H1 (cell line): ENCODE measurements around the gene PIP4K2C. TPM values are rescaled to one million over a fixed set of nuclear protein-coding genes. Genes with fewer than 3 reads are reported as not detected.
A peak's percentile ranks its signal among the peaks of the same experiment; 100 is the strongest.

Source experiments
- CTCF ChIA-PET: fragments of 300-600 bp; sonication (Branson Sonifier 250); formaldehyde crosslinking; loops from one replicate; lab custom pipeline; 2021; ENCODE audit not compliant: partially characterized antibody; lab: Charles Lee
- POLR2A ChIA-PET: fragments of 300-600 bp; sonication (Branson Sonifier 250); formaldehyde crosslinking; loops from one replicate; lab custom pipeline; 2021; ENCODE audit warnings: inconsistent platforms; ENCODE audit not compliant: partially characterized antibody; lab: Charles Lee
- DNase-seq, 2 experiments: peaks; one replicate each; pipeline versions ENCODE4 v3.0.0 to v3.0.0-alpha.2; 2010 to 2022; ENCODE audit warnings: low spot score in 2 of 2, low read depth in 1 of 2, mixed read lengths in 1 of 2
- FAIRE-seq: peaks from 2 replicates; lab custom pipeline; 2011; peaks lifted over from hg19 to GRCh38; lab: Jason Lieb, UNC
- H2AFZ ChIP-seq: 2 replicates; pipeline ENCODE4 v1.8.1; 2012; ENCODE audit warnings: low read length, inconsistent platforms
- H2AK5ac ChIP-seq: 2 replicates; pipeline ENCODE4 v1.6.1; 2013; ENCODE audit warnings: low read depth, low read length
- H2BK120ac ChIP-seq: replicated peaks from 2 replicates; pipeline ENCODE3; 2013; ENCODE audit warnings: low read depth, low read length, inconsistent platforms
- H2BK12ac ChIP-seq: 2 replicates; pipeline ENCODE4 v1.6.1; 2013; ENCODE audit warnings: low read depth, low read length
- H2BK15ac ChIP-seq: 2 replicates; pipeline ENCODE4 v1.6.1; 2013; ENCODE audit warnings: low read length
- H2BK20ac ChIP-seq: 2 replicates; pipeline ENCODE4 v1.6.1; 2013; ENCODE audit warnings: low read length
- H2BK5ac ChIP-seq: 2 replicates; pipeline ENCODE4 v1.6.1; 2013; ENCODE audit warnings: low read depth, low read length
- H3K14ac ChIP-seq: 2 replicates; pipeline ENCODE4 v1.6.1; 2013; ENCODE audit warnings: inconsistent platforms; ENCODE audit not compliant: insufficient read length
- H3K18ac ChIP-seq: 2 replicates; pipeline ENCODE4 v1.6.1; 2013; ENCODE audit warnings: low read length; ENCODE audit errors: extremely low read depth
- H3K23ac ChIP-seq: 2 replicates; pipeline ENCODE4 v1.6.1; 2013; ENCODE audit warnings: inconsistent platforms; ENCODE audit not compliant: insufficient read length
- H3K23me2 ChIP-seq: 2 replicates; pipeline ENCODE4 v1.6.1; 2013; ENCODE audit warnings: low read depth, low read length
- H3K27ac ChIP-seq: 2 replicates; pipeline ENCODE4 v1.6.1; 2011; ENCODE audit warnings: low read depth, low read length, inconsistent platforms
- H3K27me3 ChIP-seq, 4 experiments: replicated peaks in 1 of 4; 1 replicate in 1 of 4; 2 replicates in 3 of 4; pipeline versions ENCODE4 v1.6.1 to v1.8.1; 2011 to 2013; ENCODE audit warnings: low read length in 3 of 4, mild to moderate bottlenecking in 3 of 4, inconsistent platforms in 2 of 4, mixed read lengths in 2 of 4, moderate library complexity in 1 of 4; ENCODE audit not compliant: control insufficient read depth in 3 of 4, insufficient read depth in 3 of 4; ENCODE audit errors: extremely low read depth in 1 of 4
- H3K36me3 ChIP-seq, 4 experiments: 2 replicates each; pipeline versions ENCODE4 v1.6.1 to v1.8.1; 2011 to 2013; ENCODE audit warnings: mild to moderate bottlenecking in 4 of 4, low read length in 3 of 4, moderate library complexity in 2 of 4, control low read depth in 1 of 4, inconsistent platforms in 1 of 4; ENCODE audit not compliant: insufficient read depth in 4 of 4, control insufficient read depth in 2 of 4
- H3K4ac ChIP-seq: replicated peaks from 2 replicates; pipeline ENCODE3; 2013; ENCODE audit warnings: low read length, low read depth, mixed read lengths, inconsistent platforms; ENCODE audit not compliant: insufficient read length
- H3K4me1 ChIP-seq, 4 experiments: replicated peaks in 1 of 4; 1 replicate in 1 of 4; 2 replicates in 3 of 4; pipeline versions ENCODE4 v1.6.1 to v1.8.1; 2011 to 2013; ENCODE audit warnings: low read length in 3 of 4, inconsistent platforms in 2 of 4, mixed read lengths in 1 of 4; ENCODE audit not compliant: insufficient read depth in 4 of 4, control insufficient read depth in 3 of 4
- H3K4me2 ChIP-seq, 2 experiments: 2 replicates each; pipeline versions ENCODE4 v1.6.1 to v1.8.1; 2011 to 2013; ENCODE audit warnings: low read depth in 2 of 2, low read length in 2 of 2, control low read depth in 1 of 2, inconsistent platforms in 1 of 2, mild to moderate bottlenecking in 1 of 2; ENCODE audit not compliant: insufficient read depth in 1 of 2
- H3K4me3 ChIP-seq, 4 experiments: fragments of 200-600, 300-600 bp in 1 of 4; sonication (generic), shearing (Covaris generic), sonication (Bioruptor Twin) in 1 of 4; 2 replicates each; pipeline versions ENCODE4 v1.5.1 to v1.8.1; 2011 to 2016; ENCODE audit warnings: low read length in 4 of 4, low read depth in 3 of 4, control low read depth in 2 of 4, inconsistent platforms in 2 of 4, mild to moderate bottlenecking in 2 of 4, mixed read lengths in 1 of 4, moderate library complexity in 1 of 4; ENCODE audit not compliant: insufficient read depth in 2 of 4; ENCODE audit errors: extremely low read depth in 1 of 4
- H3K56ac ChIP-seq: replicated peaks from 2 replicates; pipeline ENCODE3; 2013; ENCODE audit warnings: low read depth, mild to moderate bottlenecking, mixed read lengths, low read length, inconsistent platforms; ENCODE audit not compliant: insufficient read length
- H3K79me1 ChIP-seq: 2 replicates; pipeline ENCODE4 v1.6.1; 2013; ENCODE audit warnings: low read depth, low read length, control low read depth
- H3K79me2 ChIP-seq, 2 experiments: 2 replicates each; pipeline versions ENCODE4 v1.6.1 to v1.8.1; 2012 to 2013; ENCODE audit warnings: low read length in 2 of 2, mild to moderate bottlenecking in 2 of 2, inconsistent platforms in 1 of 2; ENCODE audit not compliant: insufficient read depth in 2 of 2, control insufficient read depth in 1 of 2
- H3K9ac ChIP-seq, 4 experiments: replicated peaks in 1 of 4; 1 replicate in 1 of 4; 2 replicates in 3 of 4; pipeline versions ENCODE4 v1.6.1 to v1.8.1; 2011 to 2013; ENCODE audit warnings: low read depth in 3 of 4, low read length in 3 of 4, control low read depth in 2 of 4, mild to moderate bottlenecking in 2 of 4, moderate library complexity in 2 of 4, inconsistent platforms in 1 of 4; ENCODE audit errors: extremely low read depth in 1 of 4
- H3K9me3 ChIP-seq, 2 experiments: 2 replicates each; pipeline versions ENCODE4 v1.6.1 to v1.8.1; 2012 to 2013; ENCODE audit warnings: mild to moderate bottlenecking in 2 of 2, moderate library complexity in 2 of 2, control low read depth in 1 of 2, inconsistent platforms in 1 of 2, low read depth in 1 of 2, low read length in 1 of 2, mixed read lengths in 1 of 2; ENCODE audit not compliant: insufficient read depth in 2 of 2
- H4K20me1 ChIP-seq, 2 experiments: replicated peaks in 1 of 2; 2 replicates each; pipeline versions ENCODE3 to v1.8.1; 2011 to 2013; ENCODE audit warnings: inconsistent platforms in 2 of 2, low read length in 2 of 2, mild to moderate bottlenecking in 1 of 2; ENCODE audit not compliant: insufficient read depth in 2 of 2, control insufficient read depth in 1 of 2
- H4K5ac ChIP-seq: 2 replicates; pipeline ENCODE4 v1.6.1; 2013; ENCODE audit warnings: low read length, low read depth, mixed read lengths, inconsistent platforms; ENCODE audit not compliant: insufficient read length
- H4K8ac ChIP-seq: 2 replicates; pipeline ENCODE4 v1.8.0; 2013; ENCODE audit warnings: mild to moderate bottlenecking, moderate library complexity, low read length, inconsistent platforms; ENCODE audit not compliant: insufficient read depth; ENCODE audit errors: extremely low read depth
- H4K91ac ChIP-seq: replicated peaks from 2 replicates; pipeline ENCODE3; 2013; ENCODE audit warnings: low read length, mixed read lengths, inconsistent platforms; ENCODE audit not compliant: insufficient read length
- EGR1 ChIP-seq: IDR thresholded peaks from 2 replicates; pipeline ENCODE4 v1.6.1; 2011; ENCODE audit warnings: low read depth, low read length, borderline replicate concordance
- HDAC2 ChIP-seq, 2 experiments: fragments of 300-600 bp in 1 of 2; sonication (generic) in 1 of 2; IDR thresholded peaks; 2 replicates each; pipeline ENCODE4 v1.6.1; 2011 to 2012; ENCODE audit warnings: low read depth in 2 of 2, low read length in 2 of 2, mild to moderate bottlenecking in 2 of 2, moderate library complexity in 2 of 2, borderline replicate concordance in 1 of 2, inconsistent platforms in 1 of 2
- HDAC6 ChIP-seq: IDR thresholded peaks from one replicate; pipeline ENCODE4 v1.7.1; 2012; ENCODE audit warnings: low read depth, mild to moderate bottlenecking, inconsistent platforms, low read length, moderate library complexity
- MAX ChIP-seq: IDR thresholded peaks from 2 replicates; pipeline ENCODE4 v1.6.1; 2012; ENCODE audit warnings: inconsistent platforms
- RAD21 ChIP-seq, 2 experiments: IDR thresholded peaks in 1 of 2; conservative IDR thresholded peaks in 1 of 2; 2 replicates each; pipeline ENCODE4 v1.6.1; 2011; ENCODE audit warnings: low read depth in 2 of 2, low read length in 2 of 2, improper control_type of control experiment in 1 of 2, inconsistent platforms in 1 of 2, mild to moderate bottlenecking in 1 of 2, moderate library complexity in 1 of 2
- SP2 ChIP-seq: IDR thresholded peaks from 2 replicates; pipeline ENCODE4 v1.6.1; 2012; ENCODE audit warnings: mild to moderate bottlenecking, low read length, inconsistent platforms
- TAF7 ChIP-seq: optimal IDR thresholded peaks from 2 replicates; pipeline ENCODE3; 2011; ENCODE audit warnings: low read depth, mild to moderate bottlenecking, inconsistent platforms, low read length, moderate library complexity, borderline replicate concordance
- WGBS, 2 experiments: shearing (Covaris generic) in 1 of 2; methylation state at CpG; one replicate each; pipeline versions ENCODE4 v1.1.6 to v1.1.7; 2013 to 2015; ENCODE audit warnings: low lambda C conversion rate in 2 of 2, mixed read lengths in 2 of 2, inconsistent platforms in 1 of 2, low coverage in 1 of 2, missing lambda C conversion rate in 1 of 2; ENCODE audit not compliant: insufficient replicate concordance in 2 of 2, insufficient coverage in 1 of 2, insufficient read length in 1 of 2; ENCODE audit errors: extremely low coverage in 1 of 2, missing lambda C conversion rate in 1 of 2; 5-methylcytosine and 5-hydroxymethylcytosine counted together
- polyA plus RNA-seq, 7 experiments: library from polyadenylated mRNA; depleted of rRNA in 3 of 7; stranded (reverse) in 5 of 7; unstranded in 2 of 7; fragments of >200 nt in 5 of 7; fragments of 200-250 nt in 2 of 7; gene quantifications; 1 replicate in 5 of 7; 2 replicates in 1 of 7; 4 replicates in 1 of 7; pipeline versions ENCODE4 v1.2.1 to v1.2.3, GENCODE V29; 2011 to 2013; ENCODE audit warnings: missing spikeins in 2 of 7, mixed read lengths in 2 of 7
- total RNA-seq: library from RNA; stranded (reverse); fragmentation: NEBNext Ultra II Directional; extraction: Animal tissue kit (Norgen Biotek cat#: 25700); gene quantifications from 2 replicates; pipeline ENCODE4 v1.2.1, GENCODE V29; 2021

PIP4K2C gene
- total and polyA plus RNA-seq, 2 of the 8 experiments (the other 6 are each of a cell fraction or from before 2014, with no cell fraction given), result 25.0 to 27.1 TPM

- H3K79me2 ChIP-seq, result no peaks in the 10 kb centered on the region
- H3K27ac ChIP-seq, result no peak overlapping the region
- no peak for FAIRE-seq
- no peak overlapping the region for H2BK120ac ChIP-seq
- no peaks in the 10 kb centered on the region for H3K79me1 ChIP-seq
- peaks cover 0 to 6% of the 10 kb centered on the region in 2 experiments for H4K20me1 ChIP-seq
- H2BK5ac ChIP-seq, result no peak overlapping the region
- no peak overlapping the region for H4K91ac ChIP-seq
- no peak overlapping the region for H2BK20ac ChIP-seq
- H3K56ac ChIP-seq, result no peak overlapping the region
- CTCF ChIA-PET, result interaction anchor here (1.0 to 12.5 kb wide), 7 partner anchors 8 to 130 kb away, joined by 3 to 124 read pairs (median 5); partner anchors contain the start of gene B4GALNT1
- H3K4me3 ChIP-seq, result peak overlapping the region; percentile 3 to 73 (median 36); a peak in 7 of 8 replicates
- H4K8ac ChIP-seq, result no peak overlapping the region
- no peak overlapping the region for H3K4ac ChIP-seq
- no peak overlapping the region for H2BK12ac ChIP-seq
- peaks cover 4 to 66% (median 54%) of the 10 kb centered on the region in 4 experiments for H3K27me3 ChIP-seq
- H3K18ac ChIP-seq, result no peak overlapping the region; the same call in 1 of the 2 replicates
- no peak overlapping the region for H3K14ac ChIP-seq
- 26% methylated on average over 10 of the region's 23 CpGs; no CpG with 5 or more reads in 1 of the 2 experiments for WGBS, 2 experiments
- no peak overlapping the region for H2AFZ ChIP-seq
- H3K4me1 ChIP-seq, result peaks cover 8 to 17% (median 12%) of the 10 kb centered on the region in 4 experiments
- peaks cover 0 to 5% (median 3%) of the 10 kb centered on the region in 4 experiments; a peak in 3 of 8 replicates for H3K36me3 ChIP-seq
- no peak overlapping the region for H4K5ac ChIP-seq
- H2BK15ac ChIP-seq, result no peak overlapping the region
- H2AK5ac ChIP-seq, result no peak overlapping the region
- POLR2A ChIA-PET, result interaction anchor here (0.7 to 6.8 kb wide), 11 partner anchors 8 to 153 kb away, joined by 3 to 45 read pairs (median 4); partner anchors contain the start of genes PIP4K2C and TSPAN31
- no peaks in the 10 kb centered on the region for H3K9me3 ChIP-seq
- TF ChIP-seq EGR1, result no peak
- TF ChIP-seq TAF7, result no peak
- TF ChIP-seq RAD21 (IDR thresholded peaks at IDR 0.05 in 1 of 2, conservative IDR thresholded peaks at IDR 0.05 in 1 of 2; ENCODE audit: low read depth in 2 of 2, low read length in 2 of 2), result no peak
- no peak for TF ChIP-seq SP2
- no peak for TF ChIP-seq MAX
- TF ChIP-seq HDAC6, result no peak
- TF ChIP-seq HDAC2 (IDR thresholded peaks at IDR 0.05; ENCODE audit: borderline replicate concordance in 1 of 2, low read depth in 2 of 2, low read length in 2 of 2), result no peak
- TF ChIP-seq, all 59 proteins: peak for 0
- Histone ChIP-seq H3K4me2 (peak overlapping the region; percentile 64 to 97), H3K23me2 (peaks cover 19% of the 10 kb centered on the region; the same call in 1 of the 2 replicates), H3K23ac (no peak overlapping the region), H3K9ac (no peak overlapping the region; a peak in 1 of 7 replicates)
- no peak for DNase-seq
Observed at GRCh38 chr12:57611827-57612710, 21.1 kb downstream of the PIP4K2C start.
